ENCODE data around the gene SAMD8.

GRCh38 chr10:75083972-75084833, 27.3 kb upstream of the SAMD8 start:
- TF ChIP-seq POLR2AphosphoS5 (IDR thresholded peaks at IDR 0.05; ENCODE audit: insufficient read depth, low read depth, low read length) (no peak), CTCF (IDR thresholded peaks at IDR 0.05; ENCODE audit: extremely low read depth in 1 of 2, insufficient read depth in 1 of 2, low read depth in 1 of 2, low read length in 2 of 2) (no peak), EZH2 (IDR thresholded peaks at IDR 0.05; ENCODE audit: borderline replicate concordance, low read depth, low read length, severe bottlenecking) (no peak)
